Peyer's patch (tissue), 4 donors: ENCODE results near the gene CAMK1G.

ENCODE experiments used
- CTCF ChIP-seq, 6 experiments: fragments of 450-650 bp in 4 of 6; fragments of 200-600 bp in 2 of 6; sonication (generic) in 1 of 6; IDR thresholded peaks; one replicate each; pipeline ENCODE4 v1.5.1; 2017 to 2019; ENCODE audit warnings: antibody characterized with exemption in 6 of 6, mild to moderate bottlenecking in 3 of 6, moderate library complexity in 1 of 6
- POLR2A ChIP-seq, 2 donors: fragments of 450-650 bp; IDR thresholded peaks; one replicate each; pipeline ENCODE4 v1.5.1; 2017; ENCODE audit warnings: antibody characterized with exemption in 2 of 2, mild to moderate bottlenecking in 2 of 2, moderate library complexity in 2 of 2

GRCh38 chr1:209560529-209560928, 23.0 kb upstream of the CAMK1G start:
- TF ChIP-seq CTCF (IDR thresholded peaks at IDR 0.05) (no peak), POLR2A (IDR thresholded peaks at IDR 0.05) (no peak)
